Neural cell (in vitro differentiated cells): ENCODE data around the gene TADA1.

Source experiments
- POLR2AphosphoS5 ChIP-seq: IDR thresholded peaks from 2 replicates; pipeline ENCODE4 v1.6.1; 2012
- REST ChIP-seq: IDR thresholded peaks from 2 replicates; pipeline ENCODE4 v1.6.1; 2012; ENCODE audit warnings: borderline replicate concordance

DNA sequence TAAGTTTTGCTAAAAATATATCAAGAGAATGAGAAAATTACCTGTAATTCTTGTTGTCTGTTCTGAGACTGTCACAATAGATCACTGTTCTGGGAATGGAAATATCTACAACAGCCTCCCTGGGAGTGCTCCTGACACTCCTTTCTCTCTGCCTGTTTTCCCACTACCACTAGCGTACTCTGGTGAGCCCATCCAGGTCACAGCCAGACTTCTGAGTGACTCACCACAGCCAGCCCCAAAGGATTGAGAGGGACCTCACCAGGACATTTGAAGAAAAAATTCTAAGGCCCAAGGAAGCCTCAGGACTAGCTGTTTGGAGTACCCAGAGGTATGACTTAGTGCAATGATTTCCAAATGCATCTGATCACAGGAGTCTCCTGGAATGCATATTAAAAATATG lies 39.0 kb upstream of the TADA1 start:
- TF ChIP-seq REST (no peak), POLR2AphosphoS5 (no peak)
